OCI-LY7 (cell line): ENCODE results near the gene SNTB2.

Source experiments
- EZH2phosphoT487 ChIP-seq: fragments of 200-600 bp; sonication (generic); IDR thresholded peaks from 2 replicates; pipeline ENCODE4 v1.6.1; 2018; ENCODE audit warnings: low read depth, borderline replicate concordance, mild to moderate bottlenecking, mixed run types, antibody characterized with exemption, low read length, moderate library complexity, mixed read lengths
- TF ChIP-seq, protein P1 (sequence below): fragments of 200-600 bp; sonication (generic); conservative IDR thresholded peaks from 2 replicates; pipeline ENCODE4 v1.5.1; 2014; ENCODE audit warnings: mild to moderate bottlenecking, antibody characterized with exemption, low read length, moderate library complexity, mixed read lengths

- TF ChIP-seq, protein P1, sequence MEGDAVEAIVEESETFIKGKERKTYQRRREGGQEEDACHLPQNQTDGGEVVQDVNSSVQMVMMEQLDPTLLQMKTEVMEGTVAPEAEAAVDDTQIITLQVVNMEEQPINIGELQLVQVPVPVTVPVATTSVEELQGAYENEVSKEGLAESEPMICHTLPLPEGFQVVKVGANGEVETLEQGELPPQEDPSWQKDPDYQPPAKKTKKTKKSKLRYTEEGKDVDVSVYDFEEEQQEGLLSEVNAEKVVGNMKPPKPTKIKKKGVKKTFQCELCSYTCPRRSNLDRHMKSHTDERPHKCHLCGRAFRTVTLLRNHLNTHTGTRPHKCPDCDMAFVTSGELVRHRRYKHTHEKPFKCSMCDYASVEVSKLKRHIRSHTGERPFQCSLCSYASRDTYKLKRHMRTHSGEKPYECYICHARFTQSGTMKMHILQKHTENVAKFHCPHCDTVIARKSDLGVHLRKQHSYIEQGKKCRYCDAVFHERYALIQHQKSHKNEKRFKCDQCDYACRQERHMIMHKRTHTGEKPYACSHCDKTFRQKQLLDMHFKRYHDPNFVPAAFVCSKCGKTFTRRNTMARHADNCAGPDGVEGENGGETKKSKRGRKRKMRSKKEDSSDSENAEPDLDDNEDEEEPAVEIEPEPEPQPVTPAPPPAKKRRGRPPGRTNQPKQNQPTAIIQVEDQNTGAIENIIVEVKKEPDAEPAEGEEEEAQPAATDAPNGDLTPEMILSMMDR: no peak
- TF ChIP-seq EZH2phosphoT487: no peak
These were observed 122.4 kb downstream of the SNTB2 start for GRCh38 chr16:69309316-69309715.
